ACC112 (cell line): ENCODE results near the gene BARX2.

Source experiments
- H2AFZ ChIP-seq: fragments of 200-600 bp; sonication (generic); one replicate; pipeline ENCODE4 v1.6.0; 2017; ENCODE audit warnings: antibody characterized with exemption, low read length; ENCODE audit not compliant: unreplicated experiment
- H3K27ac ChIP-seq: fragments of 200-600 bp; sonication (generic); 2 replicates; pipeline ENCODE4 v1.5.1; 2014; ENCODE audit warnings: low read depth, mild to moderate bottlenecking, antibody characterized with exemption, low read length, moderate library complexity
- H3K27me3 ChIP-seq: fragments of 200-600 bp; sonication (generic); 2 replicates; pipeline ENCODE4 v1.6.1; 2014; ENCODE audit warnings: mild to moderate bottlenecking, antibody characterized with exemption, low read length, moderate library complexity, mixed read lengths; ENCODE audit not compliant: insufficient read depth
- H3K36me3 ChIP-seq: fragments of 200-600 bp; sonication (generic); 2 replicates; pipeline ENCODE4 v1.6.1; 2016; ENCODE audit warnings: mild to moderate bottlenecking, antibody characterized with exemption, low read length, moderate library complexity, mixed read lengths; ENCODE audit not compliant: insufficient read depth
- H3K4me1 ChIP-seq: fragments of 200-600 bp; sonication (generic); one replicate; pipeline ENCODE4 v1.6.1; 2016; ENCODE audit warnings: low read length, mixed read lengths; ENCODE audit not compliant: insufficient read depth, unreplicated experiment, control insufficient read depth
- H3K4me3 ChIP-seq: fragments of 200-600 bp; sonication (generic); 2 replicates; pipeline ENCODE4 v1.5.1; 2014; ENCODE audit warnings: mild to moderate bottlenecking, low read depth, low read length
- H3K79me2 ChIP-seq: fragments of 200-600 bp; sonication (generic); one replicate; pipeline ENCODE4 v1.6.0; 2016; ENCODE audit warnings: low read length; ENCODE audit not compliant: control insufficient read depth, unreplicated experiment, insufficient read depth

Gene BARX2

GRCh38 chr11:129455756-129456655 is 80.4 kb downstream of the BARX2 start:
- Histone ChIP-seq H3K4me1 (no peaks in the 10 kb centered on the region), H3K79me2 (no peaks in the 10 kb centered on the region), H3K36me3 (no peaks in the 10 kb centered on the region), H3K27ac (no peak overlapping the region), H3K27me3 (peaks cover 14% of the 10 kb centered on the region; the same call in 1 of the 2 replicates), H2AFZ (no peak overlapping the region), H3K4me3 (no peak overlapping the region)

GRCh38 chr11:129457321-129457720 is 81.7 kb downstream of the BARX2 start:
- Histone ChIP-seq H3K27me3 (peaks cover 14% of the 10 kb centered on the region; the same call in 1 of the 2 replicates), H3K27ac (no peak overlapping the region)

GRCh38 chr11:129458278-129458677 is 82.6 kb downstream of the BARX2 start:
- peaks cover 14% of the 10 kb centered on the region; the same call in 1 of the 2 replicates for H3K27me3 ChIP-seq

More at GRCh38 chr11:129457321-129457720, 81.7 kb downstream of the BARX2 start:
- Histone ChIP-seq H2AFZ (no peak overlapping the region), H3K4me3 (no peak overlapping the region), H3K4me1 (no peaks in the 10 kb centered on the region), H3K79me2 (no peaks in the 10 kb centered on the region), H3K36me3 (no peaks in the 10 kb centered on the region)

GRCh38 chr11:129458756-129459535 is 83.3 kb downstream of the BARX2 start:
- Histone ChIP-seq H3K4me1 (no peaks in the 10 kb centered on the region), H3K27ac (no peak overlapping the region), H2AFZ (no peak overlapping the region), H3K79me2 (no peaks in the 10 kb centered on the region), H3K36me3 (no peaks in the 10 kb centered on the region), H3K27me3 (peaks cover 14% of the 10 kb centered on the region; the same call in 1 of the 2 replicates), H3K4me3 (no peak overlapping the region)

More at GRCh38 chr11:129458278-129458677, 82.6 kb downstream of the BARX2 start:
- Histone ChIP-seq H3K27ac (no peak overlapping the region), H3K79me2 (no peaks in the 10 kb centered on the region), H3K36me3 (no peaks in the 10 kb centered on the region), H3K4me1 (no peaks in the 10 kb centered on the region), H3K4me3 (no peak overlapping the region), H2AFZ (no peak overlapping the region)

- H3K4me1 ChIP-seq, result no peaks in the 10 kb centered on the region
- H3K4me3 ChIP-seq, result no peak overlapping the region
- no peaks in the 10 kb centered on the region for H3K79me2 ChIP-seq
- no peak overlapping the region for H3K27ac ChIP-seq
- peaks cover 14% of the 10 kb centered on the region; the same call in 1 of the 2 replicates for H3K27me3 ChIP-seq
- no peaks in the 10 kb centered on the region for H3K36me3 ChIP-seq
- H2AFZ ChIP-seq, result no peak overlapping the region
Measured at GRCh38 chr11:129460714-129461113, 85.1 kb downstream of the BARX2 start.

- no peaks in the 10 kb centered on the region for H3K27me3 ChIP-seq
- H2AFZ ChIP-seq, result no peak overlapping the region
- H3K4me3 ChIP-seq, result no peak overlapping the region
- no peaks in the 10 kb centered on the region for H3K36me3 ChIP-seq
- no peaks in the 10 kb centered on the region for H3K79me2 ChIP-seq
- H3K4me1 ChIP-seq, result no peaks in the 10 kb centered on the region
- H3K27ac ChIP-seq, result no peak overlapping the region
Measured at GRCh38 chr11:129484068-129484467, 108.4 kb downstream of the BARX2 start.

- Histone ChIP-seq H3K4me1 (no peaks in the 10 kb centered on the region), H3K36me3 (no peaks in the 10 kb centered on the region), H2AFZ (no peak overlapping the region), H3K4me3 (no peak overlapping the region), H3K27me3 (peaks cover 2% of the 10 kb centered on the region; the same call in 1 of the 2 replicates), H3K27ac (no peak overlapping the region), H3K79me2 (no peaks in the 10 kb centered on the region)
Measured at GRCh38 chr11:129489249-129489648, 113.6 kb downstream of the BARX2 start.

- no peak overlapping the region for H3K4me3 ChIP-seq
- no peaks in the 10 kb centered on the region for H3K4me1 ChIP-seq
- H3K36me3 ChIP-seq, result no peaks in the 10 kb centered on the region
- H3K27me3 ChIP-seq, result peaks cover 2% of the 10 kb centered on the region; the same call in 1 of the 2 replicates
- H2AFZ ChIP-seq, result no peak overlapping the region
- H3K79me2 ChIP-seq, result no peaks in the 10 kb centered on the region
- no peak overlapping the region for H3K27ac ChIP-seq
Measured at GRCh38 chr11:129490004-129490403, 114.4 kb downstream of the BARX2 start.

GRCh38 chr11:129493746-129494145 is 118.1 kb downstream of the BARX2 start:
- H3K4me1 ChIP-seq, result no peaks in the 10 kb centered on the region
- H3K36me3 ChIP-seq, result no peaks in the 10 kb centered on the region
- H3K4me3 ChIP-seq, result no peak overlapping the region
- no peak overlapping the region for H2AFZ ChIP-seq
- no peaks in the 10 kb centered on the region for H3K79me2 ChIP-seq
- H3K27me3 ChIP-seq, result peaks cover 2% of the 10 kb centered on the region; the same call in 1 of the 2 replicates
- H3K27ac ChIP-seq, result no peak overlapping the region
